Measurements from ENCODE around the gene BCL7C.
A peak's percentile ranks its signal among the peaks of the same experiment; 100 is the strongest.
"Not testable (repeated sequence)": the region's sequence is repeated elsewhere in the genome, so short reads cannot be mapped to it uniquely, and the experiment has no call there.

Gene BCL7C

GRCh38 chr16:30893744-30894539, at the start of gene BCL7C:
BCL7C (minus strand) TSS chr16:30894077; CDS start chr16:30893944, 133 bp downstream.
- DNase-seq: peak; percentile 74 to 79

DNA sequence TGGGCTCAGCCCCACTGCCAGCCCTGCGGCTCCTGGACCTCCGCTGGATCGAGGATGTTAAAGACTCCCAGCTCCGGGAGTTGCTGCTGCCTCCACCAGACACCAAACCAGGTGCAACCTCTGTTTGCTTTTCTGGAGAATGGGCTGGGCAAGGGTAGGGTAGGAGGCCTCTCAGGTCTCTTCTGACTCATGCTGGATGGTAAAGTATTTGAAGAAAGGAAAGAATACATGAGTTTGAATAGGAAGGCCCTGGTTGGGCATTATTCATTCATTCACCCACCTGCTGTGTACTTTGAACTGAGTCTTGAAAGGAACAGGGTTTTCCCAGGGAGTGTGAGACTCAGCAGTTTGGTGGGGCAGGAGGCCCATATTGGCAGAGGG, 48.5 kb upstream of the BCL7C start:
- DNase-seq: no peak

DNA sequence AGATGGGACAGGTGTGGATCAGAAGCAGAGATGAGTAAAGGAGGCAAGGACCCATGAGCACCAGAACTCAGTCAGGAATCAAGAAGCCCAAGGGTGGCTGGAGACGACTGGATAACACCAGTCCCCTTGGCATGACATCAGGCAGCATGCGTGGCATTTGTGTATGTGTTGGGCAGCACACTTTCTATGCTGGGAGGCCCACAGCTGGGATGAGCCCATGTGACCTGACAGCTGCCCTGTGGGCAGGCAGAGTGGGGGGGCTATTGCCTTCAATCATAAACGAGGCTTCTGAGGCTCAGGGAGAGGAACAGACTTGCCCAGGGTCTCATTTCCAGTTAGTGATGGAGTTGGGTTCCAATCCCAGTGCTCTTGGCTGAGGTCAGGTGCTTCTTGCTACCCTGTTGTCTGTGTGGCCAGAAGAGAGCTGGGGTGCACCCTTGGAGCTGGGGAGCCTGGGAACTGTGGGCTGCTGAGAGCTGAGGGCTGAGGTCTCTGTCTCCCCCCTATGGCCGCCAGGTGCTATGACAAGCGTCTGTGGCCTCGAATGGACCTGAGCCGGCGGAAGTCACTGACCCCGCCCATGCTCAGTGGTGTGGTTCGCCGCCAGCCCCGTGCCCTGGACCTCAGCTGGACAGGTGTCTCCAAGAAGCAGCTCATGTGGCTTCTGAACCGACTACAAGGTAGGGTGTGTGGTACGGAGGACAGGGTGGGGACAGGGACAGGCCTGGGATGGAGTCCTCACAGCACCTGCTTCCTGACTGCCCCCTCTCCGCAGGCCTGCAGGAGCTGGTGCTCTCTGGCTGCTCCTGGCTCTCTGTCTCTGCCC, 47.9 kb upstream of the BCL7C start:
- DNase-seq: peak; percentile 52 to 53

DNA sequence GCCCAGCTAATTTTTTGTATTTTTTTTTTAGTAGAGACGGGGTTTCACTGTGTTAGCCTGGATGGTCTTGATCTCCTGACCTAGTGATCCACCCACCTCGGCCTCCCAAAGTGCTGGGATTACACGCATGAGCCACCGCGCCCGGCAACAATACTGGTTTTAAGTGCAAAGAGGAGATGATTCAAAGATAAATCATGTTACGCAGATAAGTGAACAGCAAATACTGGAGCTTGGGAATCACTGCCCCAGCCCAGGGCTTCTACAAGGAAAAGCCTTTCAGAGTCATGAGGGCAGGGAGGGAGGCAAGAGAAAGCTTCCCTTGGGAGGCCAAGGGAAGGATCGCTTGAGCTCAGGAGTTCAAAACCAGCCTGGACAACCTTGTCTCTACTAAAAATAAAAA, 45.7 kb upstream of the BCL7C start:
- not testable (repeated sequence) for DNase-seq

GRCh38 chr16:30937692-30938091, 43.8 kb upstream of the BCL7C start:
- no peak for DNase-seq

- peak in 1 of 2 experiments; percentile 7 for DNase-seq
Measured at GRCh38 chr16:30934827-30935557, 41.1 kb upstream of the BCL7C start.

- DNase-seq: no peak
Measured at GRCh38 chr16:30931068-30931650, 37.3 kb upstream of the BCL7C start.

- DNase-seq: no peak
Measured at GRCh38 chr16:30930160-30930571, 36.3 kb upstream of the BCL7C start.

GRCh38 chr16:30929167-30929566, 35.3 kb upstream of the BCL7C start:
- no peak for DNase-seq

GRCh38 chr16:30928390-30928789, 34.5 kb upstream of the BCL7C start:
- DNase-seq: peak in 1 of 2 experiments; percentile 42

- DNase-seq: peak; percentile 94
Measured at GRCh38 chr16:30927789-30928378, 34.0 kb upstream of the BCL7C start.

GRCh38 chr16:30926937-30927788, 33.3 kb upstream of the BCL7C start:
- DNase-seq: no peak

GRCh38 chr16:30925995-30926811, 32.3 kb upstream of the BCL7C start:
- no peak for DNase-seq

GRCh38 chr16:30925632-30925987, 31.7 kb upstream of the BCL7C start:
- no peak for DNase-seq

- no peak for DNase-seq
Measured at GRCh38 chr16:30924913-30925631, 31.2 kb upstream of the BCL7C start.

- no peak for DNase-seq
Measured at GRCh38 chr16:30924076-30924912, 30.4 kb upstream of the BCL7C start.

- DNase-seq: no peak
Measured at GRCh38 chr16:30923554-30924075, 29.7 kb upstream of the BCL7C start, which contains the start of gene FBXL19. FBXL19 (plus strand) TSS chr16:30923572; CDS start chr16:30925755, 2,183 bp downstream.

GRCh38 chr16:30922960-30923535, 29.2 kb upstream of the BCL7C start:
- DNase-seq: peak; percentile 97

Data from NCI-H2081 (cell line).